ENCODE measurements around the gene MEOX1. TPM values are rescaled to one million over a fixed set of nuclear protein-coding genes. Genes with fewer than 3 reads are reported as not detected.
A peak's percentile ranks its signal among the peaks of the same experiment; 100 is the strongest.

The MEOX1 gene
- polyA plus RNA-seq, 1 donor, result 10.1 TPM

DNA sequence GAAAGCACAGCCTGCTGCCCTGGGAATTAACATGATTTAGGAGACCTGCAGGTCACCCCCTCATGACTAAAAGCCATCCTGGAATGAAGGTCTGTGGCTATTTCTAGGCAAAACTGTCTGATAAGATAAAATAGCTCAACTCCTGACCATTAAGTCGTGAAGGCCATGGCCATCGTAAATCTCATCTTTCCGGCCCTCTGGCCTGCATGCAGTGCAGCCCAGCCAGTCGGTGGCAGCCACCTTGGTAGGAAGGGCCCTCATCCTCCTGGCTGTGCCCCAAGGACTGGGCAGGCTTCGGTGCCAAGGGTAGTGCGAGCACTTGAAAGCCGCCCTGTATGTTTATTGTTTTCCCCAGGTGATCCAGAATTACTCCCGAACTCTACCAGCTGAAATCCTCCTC is 18.2 kb upstream of the MEOX1 start:
- DNase-seq, result no peak

DNA sequence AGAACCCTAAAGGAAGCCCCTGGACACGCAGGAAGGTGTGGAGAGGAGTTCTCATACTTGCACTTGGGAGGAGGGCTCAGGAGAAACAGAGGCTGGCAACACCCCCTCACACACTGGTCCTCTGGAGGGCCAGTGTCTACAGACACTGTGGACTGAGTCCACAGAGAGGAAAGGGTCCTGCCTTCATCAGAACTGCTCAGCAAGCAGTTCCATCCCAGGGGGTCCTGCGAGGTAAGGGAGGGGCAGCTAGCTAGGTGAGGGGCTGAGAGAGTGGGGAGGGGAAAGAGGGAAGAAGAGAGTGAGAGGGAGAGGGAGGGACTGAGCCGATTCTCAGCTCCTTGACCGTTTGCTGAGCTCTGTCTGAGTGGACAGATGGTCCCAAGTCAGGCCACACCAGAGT is 17.7 kb upstream of the MEOX1 start:
- DNase-seq, result no peak

DNA sequence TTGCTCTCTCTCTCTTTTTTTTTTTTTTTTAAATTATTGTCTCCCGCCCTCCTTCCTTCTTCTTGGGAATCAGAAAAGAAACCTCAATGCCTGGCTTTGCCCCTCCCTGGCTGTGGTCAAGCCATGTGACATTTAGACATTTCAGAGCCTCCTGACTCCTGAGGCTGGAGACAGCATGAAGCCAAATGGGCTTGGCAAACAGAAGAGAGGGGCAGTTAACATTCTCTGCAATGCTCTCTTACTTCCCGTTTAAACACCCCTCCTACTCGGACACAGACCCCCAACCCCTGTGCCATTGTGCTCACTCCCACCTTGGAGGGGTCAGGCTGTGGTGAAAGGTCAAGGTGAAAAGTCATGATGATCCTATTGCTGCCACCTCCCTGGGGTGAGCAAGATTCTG is 14.7 kb upstream of the MEOX1 start:
- no peak for DNase-seq

DNA sequence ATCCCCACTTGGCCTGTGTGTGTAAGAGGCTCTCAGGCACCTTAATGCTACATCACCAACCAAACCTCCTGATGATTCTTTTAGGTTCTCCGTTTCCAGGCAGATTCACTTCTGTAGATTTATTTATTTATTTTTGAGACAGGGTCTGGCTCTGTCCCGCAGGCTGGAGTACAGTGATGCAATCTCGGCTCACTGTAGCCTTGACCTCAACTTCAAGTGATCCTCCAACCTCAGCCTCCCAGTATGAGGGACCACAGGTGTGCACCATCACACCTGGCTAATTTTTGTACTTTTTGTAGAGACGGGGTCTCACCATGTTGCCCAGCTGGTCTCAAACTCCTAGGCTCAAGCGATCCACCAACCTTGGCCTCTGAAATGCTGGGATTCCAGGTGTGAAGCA is 12.7 kb upstream of the MEOX1 start:
- DNase-seq, result no peak

DNA sequence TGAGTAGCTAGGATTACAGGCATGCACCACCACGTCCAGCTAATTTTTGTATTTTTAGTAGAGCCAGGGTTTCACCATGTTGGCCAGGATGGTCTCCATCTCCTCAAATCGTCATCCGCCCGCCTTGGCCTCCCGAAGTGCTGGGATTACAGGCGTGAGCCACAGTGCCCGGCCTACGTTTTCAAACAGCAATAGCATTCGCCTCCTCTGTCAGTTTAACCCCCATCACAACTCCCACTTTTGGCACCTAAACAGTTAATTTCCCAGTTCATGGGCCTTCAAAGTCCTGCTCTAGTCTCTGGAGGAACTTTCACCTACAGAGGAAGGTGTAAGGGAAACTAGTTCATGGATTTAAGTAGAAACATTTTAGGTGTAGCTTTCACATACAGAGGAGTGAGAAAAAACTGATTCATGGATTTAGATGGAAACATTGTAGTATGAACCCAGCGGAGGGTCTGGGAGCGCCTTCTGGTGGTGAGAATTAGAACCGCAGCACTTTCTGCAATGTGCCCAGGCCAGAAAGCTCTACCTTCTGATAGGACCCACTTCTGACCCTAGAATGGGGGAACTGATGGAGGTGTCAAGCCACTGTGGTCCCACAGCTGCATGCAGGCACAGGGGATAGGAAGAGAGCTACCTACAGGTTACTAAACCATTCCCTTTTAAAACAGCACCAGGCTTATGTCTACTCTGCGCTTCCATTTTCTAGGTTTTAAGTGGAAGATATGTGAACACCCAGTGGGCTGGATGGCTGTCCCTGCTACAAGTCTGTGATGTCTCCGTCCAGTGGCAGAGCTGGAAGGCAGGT is 12.0 kb upstream of the MEOX1 start:
- peak; percentile 82 for DNase-seq

DNA sequence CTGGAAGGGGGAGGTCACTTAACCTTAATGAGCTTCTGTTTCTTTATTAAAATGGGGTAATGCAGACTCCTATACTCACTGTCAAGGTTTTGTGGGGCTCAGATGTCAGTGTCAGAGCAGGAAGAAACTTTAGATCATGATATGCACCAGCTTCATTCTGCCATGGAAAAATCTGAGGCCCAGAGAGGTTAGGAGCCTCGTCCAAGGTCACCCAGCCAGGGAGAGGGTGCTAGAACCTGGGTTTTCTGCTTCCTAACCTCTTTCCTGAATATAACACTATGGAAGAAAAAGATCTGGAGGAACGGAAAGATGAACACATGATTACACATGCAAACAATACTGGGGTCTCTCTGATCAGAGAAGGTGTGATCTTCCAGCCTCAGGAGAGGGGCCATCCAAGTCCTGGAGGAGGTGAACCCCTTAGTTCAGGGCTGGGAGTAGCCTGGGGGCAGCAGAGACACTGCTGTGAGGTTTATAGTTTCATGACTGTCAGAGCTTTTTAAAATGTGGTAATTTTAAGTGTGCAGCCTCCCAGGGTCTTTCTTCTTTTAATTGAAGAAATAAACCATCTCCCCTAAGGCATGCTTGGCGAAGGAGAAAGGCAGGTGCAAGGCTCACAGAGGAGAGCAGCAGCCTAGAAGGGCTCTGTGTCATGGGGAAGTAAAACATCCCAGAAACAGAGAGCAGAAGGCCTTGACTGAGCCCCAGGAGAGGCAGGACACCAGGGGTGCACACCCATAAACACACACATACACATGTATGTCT is 10.2 kb upstream of the MEOX1 start:
- DNase-seq, result no peak

DNA sequence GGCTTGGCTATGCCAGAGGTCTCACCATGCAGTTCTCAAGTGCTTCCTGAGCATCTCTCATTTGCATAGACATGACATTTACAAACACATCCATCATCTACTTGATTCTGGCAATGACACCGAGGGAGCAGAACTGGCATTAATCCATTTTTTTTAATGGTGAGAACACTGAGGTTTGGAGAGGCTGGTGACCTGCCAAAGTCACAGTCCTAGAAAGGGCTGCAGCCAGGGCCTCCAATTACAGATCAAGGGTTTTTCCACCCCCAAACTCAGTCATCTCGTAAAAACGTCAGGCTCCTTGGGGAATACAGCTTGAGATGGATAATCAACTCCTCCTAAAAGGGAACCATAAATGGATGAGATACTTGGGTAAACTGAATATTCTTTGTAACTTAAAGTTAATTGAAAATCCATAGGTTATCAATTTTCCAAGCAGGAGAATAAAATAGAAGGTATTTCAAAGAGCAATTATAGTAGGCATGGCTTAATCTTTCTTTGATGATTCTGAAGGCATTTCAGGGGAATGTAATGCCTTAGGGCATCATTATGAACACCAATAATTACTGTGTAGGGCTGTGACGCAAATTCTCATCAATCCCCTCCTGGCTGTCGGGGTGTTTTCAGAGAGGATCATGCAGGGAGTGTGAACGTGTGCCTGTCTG is 9.4 kb upstream of the MEOX1 start:
- no peak for DNase-seq

DNA sequence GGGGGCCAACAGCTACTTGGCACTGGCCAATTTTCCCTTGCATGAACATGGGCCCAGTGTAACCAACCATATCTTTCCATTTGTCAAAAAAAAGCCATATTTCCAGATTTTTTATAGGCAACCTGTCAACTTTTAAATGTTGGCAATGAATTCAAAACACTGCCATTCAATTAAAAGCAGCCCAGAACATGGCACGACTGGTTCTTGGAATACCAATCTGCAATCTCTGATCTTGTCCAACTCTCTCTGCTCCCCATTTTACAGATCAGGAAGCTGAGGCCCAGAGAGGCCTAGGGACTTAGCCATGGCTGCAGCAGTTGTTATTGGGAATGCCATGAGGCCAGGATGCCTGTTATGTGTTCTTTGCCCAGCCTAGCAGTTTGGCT is 8.9 kb upstream of the MEOX1 start:
- no peak for DNase-seq

DNA sequence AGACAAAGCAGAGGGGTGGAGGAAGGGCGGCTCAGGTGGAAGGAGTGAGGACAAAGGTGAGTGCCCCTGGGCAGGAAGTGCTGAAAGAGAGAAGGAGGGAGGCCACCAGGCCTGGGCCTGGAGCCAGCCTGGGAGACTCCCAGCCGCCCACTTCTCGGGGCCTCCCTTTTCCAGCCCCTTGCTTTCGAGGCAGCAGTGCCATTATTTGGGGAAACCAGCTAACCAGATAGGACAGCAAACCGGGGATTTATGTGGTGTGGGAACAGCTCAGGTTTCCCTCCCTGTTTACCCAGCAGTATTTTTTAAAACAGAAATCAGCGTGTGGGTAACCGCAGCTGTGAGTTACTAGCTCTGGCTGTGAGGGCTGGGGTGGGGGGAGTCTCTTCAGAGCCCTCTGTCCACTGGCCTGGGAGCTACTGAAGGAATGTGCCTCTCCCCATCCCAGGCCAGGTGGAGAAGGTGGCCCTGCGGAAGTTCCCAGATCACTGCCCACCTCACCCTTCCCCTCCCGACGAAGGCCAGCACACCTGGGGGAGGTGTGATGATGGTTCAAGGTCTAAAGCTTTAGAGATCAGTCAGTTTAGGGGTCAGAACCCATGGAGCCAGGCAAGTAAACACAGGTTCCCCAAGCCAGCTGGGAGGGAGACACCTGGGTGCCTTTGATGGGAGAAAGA is 8.4 kb upstream of the MEOX1 start:
- DNase-seq, result no peak

DNA sequence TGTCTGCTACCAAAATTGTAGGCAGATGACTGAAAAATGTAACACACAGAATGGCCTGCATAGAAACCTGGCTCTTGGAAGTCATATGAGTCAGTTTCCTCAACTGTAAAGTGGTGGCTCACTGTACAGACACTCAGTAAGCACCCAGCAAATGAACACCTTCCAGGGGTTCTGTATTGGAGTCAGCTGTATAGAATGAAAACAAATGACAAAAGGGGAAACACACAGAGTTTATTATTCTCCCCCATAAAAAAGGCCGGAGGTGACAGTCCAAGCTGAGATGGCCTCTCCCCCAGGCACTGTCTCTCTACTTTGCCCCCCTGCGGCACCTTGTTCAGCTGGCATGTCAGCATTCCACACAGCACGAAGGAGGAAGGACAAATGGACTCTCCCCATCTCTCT is 6.2 kb upstream of the MEOX1 start:
- no peak for DNase-seq

DNA sequence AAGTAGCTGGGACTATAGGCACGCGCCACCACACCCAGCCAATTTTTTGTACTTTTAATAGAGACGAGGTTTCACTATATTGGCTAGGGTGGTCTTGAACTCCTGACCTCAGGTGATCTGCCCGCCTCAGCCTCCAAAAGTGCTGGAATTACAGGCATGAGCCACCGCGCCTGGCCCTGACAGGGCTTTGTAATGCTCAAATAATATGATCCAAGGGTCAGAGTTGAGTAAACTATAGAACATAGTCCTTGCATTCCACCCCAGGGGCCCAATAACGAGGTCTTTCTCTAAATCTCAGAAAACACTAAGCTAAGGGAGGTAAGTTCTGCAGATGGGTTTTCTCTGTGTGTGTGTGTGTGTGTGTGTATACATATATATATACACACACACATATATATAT is 5.8 kb upstream of the MEOX1 start:
- no peak for DNase-seq

DNA sequence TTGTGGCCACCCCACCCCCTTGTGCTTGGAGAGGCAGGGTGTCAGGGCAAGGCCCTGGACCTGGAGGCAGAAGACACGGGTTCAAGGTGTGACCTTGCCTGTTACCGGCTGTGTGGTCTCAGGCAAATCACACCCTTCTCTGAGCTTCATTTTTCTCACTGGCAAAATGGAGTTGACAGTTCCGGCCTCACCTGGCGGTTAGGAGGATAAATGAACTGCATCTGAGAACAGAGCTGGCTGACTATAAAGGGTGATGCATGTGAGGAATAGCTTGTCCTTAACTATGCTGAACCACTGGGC is 4.2 kb upstream of the MEOX1 start:
- DNase-seq, result no peak

DNA sequence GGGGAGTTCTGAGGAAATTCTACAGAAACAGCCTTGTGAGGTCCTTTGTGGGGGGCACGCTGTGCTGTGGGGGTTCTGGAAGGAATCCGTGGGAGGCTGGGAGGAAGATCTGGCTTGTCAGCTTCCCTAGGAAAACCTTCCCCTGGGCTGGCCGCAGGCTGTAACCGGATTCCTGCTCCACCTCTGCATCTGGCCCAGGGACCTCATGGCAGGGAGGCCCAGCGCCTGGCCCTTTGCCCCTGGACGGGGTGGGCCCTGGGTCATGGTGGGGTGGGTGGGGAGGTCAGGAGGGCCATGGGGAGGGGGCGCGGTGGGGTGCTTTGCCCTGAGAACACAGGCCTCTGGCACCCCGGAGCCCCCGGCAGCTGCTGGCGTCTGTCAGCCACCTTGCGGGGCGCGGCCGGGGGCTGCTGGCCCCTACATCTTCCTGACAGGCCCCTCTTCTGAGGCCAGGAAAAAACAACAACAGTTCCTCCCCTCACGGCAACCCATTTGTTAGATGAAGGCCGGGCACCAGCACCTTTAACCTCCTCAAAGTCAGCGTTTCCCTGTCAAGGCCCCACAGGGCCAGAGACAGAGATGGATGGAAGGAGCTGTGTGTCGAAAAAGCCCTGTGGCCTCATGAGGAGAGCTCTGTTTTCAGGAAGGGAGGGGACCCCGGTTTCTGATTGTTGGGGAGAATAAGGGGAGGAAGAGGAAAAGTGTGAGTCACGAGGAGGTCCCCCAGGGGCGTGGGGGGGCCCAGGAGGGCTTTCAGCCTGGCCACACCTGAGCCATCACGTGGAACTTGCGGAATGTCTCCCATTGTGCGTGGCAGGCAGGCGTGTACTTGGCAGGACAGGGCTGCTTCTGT is 3.6 kb upstream of the MEOX1 start:
- peak; percentile 66 for DNase-seq

DNA sequence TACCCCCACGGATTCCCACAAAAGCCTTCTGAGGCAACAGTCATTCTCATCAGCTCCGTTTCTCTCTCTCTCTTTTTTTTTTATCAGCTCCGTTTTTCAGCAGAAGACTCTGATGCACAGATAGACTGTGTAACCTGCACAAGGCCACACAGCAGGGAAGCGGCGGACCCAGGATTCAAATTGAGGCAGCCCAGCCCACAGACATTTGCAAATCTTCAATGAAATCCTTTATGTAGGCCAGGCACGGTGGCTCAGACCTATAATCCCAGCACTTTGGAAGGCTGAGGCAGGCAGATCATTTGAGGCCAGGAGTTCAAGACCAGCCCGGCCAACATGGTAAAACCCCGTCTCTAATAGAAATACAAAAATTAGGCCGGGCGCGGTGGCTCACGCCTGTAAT is 2.4 kb upstream of the MEOX1 start:
- no peak for DNase-seq

DNA sequence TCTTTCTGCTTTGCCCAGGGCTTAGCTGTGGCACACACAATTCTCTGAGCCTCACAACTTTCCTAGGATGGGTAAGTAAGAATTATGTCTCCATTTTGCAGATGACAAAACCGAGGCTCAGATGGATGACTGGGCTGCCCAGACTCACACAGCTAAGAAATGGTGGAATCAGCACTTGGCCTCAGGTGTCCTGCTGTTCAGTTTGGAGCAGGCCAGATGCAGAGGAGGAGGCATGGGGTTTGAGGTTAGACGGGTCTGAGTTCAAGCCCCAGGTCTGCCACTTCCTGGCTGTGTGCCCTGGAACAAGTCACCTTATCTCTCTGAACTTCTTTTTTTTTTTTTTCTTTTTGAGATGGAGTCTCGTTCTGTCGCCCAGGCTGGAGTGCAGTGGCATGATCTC is 1.7 kb upstream of the MEOX1 start:
- DNase-seq, result no peak

DNA sequence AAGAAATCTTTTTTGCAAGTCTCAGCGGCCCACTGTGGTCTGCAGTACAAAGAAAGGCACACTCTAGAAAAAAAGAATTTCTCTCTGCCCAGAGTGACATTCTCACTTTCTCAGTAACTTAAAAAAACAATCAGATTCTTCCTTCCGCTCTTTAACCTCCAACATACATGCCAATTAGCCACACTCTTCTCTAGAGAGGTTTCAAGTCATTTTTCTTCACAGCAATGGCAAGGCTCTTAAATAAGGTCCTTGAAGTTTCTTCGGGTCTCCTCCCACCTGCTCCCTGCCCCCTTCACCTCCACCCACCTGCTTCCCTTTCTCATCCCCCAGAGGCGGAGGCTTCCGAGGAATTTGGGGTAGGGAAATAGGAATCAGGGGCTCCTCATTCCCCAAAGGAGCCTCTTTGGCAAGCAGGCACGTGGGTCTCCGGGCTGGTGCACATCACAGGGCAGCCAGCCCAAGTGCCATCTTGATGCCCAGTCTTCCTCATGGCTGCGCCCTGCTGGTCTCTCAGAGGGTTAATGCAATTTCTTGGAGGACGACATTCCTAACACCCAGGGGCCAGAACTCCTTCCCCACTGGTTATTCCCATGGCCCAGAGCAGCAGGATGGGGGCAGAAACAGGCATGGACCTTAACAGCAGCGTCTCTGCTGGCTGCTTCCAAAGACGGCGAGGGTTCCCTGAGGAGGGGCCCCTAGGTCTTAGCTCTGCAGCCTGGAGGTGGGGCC is 855 bp upstream of the MEOX1 start:
- no peak for DNase-seq

DNA sequence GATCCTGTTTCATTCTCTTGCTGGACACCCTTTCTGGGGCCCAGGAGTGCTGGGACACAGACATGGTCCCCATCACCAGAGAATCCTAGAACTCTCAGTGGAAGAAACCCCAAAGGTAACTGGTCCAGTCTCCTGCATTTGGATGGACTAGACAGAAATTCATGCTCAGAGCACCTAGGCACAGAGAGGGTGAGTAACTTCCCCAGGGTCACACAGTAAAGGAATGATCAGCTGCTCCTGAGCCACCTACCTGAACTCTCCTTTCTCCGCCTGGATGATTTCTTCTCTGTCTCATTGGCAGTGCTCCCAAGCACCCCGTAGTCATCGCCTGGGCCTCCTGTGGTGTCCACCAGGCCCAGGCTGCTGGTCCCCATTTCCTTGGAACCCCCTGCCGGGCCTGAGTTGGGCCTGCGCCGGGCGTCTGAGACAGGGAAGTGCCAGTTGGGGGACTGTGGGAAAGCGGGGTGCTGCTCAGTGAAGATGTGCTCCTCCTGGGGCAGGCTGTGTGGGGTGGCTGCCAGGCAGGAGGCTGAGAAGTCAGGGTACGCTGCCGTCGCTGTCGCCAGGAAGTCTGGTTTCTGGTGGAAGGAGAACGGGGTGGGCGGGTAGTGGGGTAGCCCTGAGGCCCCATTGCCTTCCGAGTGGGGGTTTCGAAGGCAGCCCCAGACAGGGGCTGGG is 767 bp downstream of the MEOX1 start:
- no peak for DNase-seq

DNA sequence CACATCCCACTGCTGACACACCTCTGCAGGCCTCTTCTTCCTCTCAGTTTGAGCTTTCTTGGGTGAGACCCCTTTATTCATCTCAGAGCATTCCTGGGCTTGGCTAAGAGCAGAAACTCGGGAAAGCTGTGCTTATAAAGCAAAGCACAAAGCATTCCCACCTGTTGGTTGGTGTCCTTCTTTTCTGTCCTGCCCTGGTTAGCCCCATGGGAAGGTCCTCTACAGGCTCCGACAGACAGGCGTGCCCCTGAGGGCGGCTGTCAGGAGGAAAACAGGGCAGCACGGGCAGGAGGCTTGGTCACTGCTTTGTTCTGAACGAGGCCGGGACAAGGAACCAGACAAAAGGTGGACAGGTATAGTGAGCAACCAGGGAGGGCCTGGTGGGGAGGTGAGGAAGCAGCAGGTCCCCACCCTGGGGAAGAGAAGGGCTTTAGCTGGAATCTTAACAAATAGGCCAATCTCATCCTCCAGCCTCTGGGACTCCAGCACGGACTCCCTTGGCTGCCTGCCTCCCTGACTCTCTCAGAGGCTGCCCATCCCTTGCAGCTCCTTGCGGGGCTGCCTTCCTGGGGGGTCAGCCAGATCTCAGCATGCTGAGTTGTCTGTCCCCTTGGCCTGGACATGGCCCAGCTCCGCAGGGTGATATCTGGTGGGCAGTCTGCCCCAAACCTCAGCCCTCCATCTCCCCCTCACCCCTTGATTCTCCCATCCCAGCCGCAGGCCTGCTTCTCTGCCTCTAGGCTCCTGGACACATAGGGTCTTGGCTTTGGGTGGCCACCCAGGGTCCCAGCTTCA is 1.7 kb downstream of the MEOX1 start:
- DNase-seq, result no peak

DNA sequence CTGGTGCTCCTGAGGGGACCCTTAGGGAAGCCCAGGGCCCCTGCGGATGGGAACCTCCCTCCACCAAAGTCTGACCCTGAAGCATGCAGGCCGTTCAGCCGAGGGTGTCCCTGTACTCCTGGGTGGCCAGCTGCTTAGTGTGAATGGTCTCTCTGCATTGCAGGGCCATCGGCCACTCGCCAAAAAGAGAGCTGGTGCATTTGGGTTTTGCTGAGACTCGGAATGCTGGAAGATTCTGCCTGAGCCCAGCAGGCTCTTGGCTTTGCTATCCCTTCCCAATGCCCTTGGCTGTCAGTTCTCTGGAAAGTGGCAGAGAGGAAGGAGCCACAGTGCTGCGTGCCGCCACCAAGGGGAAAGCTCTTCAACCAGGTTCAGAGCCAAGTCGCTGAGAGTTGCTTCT is 2.8 kb downstream of the MEOX1 start:
- no peak for DNase-seq

DNA sequence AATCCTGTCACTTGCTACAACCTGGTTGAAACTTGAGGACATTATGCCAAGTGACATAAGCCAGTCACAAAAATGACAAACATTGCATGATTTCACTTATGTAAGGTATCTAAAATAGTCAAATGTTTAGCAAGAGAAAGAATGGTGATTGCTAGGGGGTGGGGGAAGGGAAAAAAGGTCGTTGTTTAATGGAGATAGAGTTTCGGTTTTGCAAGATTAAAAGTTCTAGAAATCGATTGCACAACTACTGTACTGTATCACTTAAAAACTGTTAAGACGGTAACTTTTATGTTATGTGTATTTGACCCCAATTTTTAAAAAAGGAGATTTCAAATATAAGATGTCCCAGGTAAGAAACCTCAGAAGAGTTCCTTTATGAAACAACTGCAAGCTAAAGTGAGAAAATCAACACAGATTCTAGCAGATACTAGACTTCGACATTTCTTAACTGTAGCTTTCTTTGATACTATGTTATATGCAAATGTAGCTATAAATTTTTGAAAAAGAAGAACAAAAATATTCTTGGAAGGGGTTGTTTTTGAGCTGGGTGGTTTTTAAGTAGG is 5.9 kb downstream of the MEOX1 start:
- no peak for DNase-seq

All from hindlimb muscle (tissue), 1 donor.